ENCODE results near the gene PBX1. TPM values are rescaled to one million over a fixed set of nuclear protein-coding genes. Genes with fewer than 3 reads are reported as not detected.

Gene PBX1
- total and polyA plus RNA-seq, 2 experiments from 2014 or later, result 14.8 to 61.6 TPM

DNA sequence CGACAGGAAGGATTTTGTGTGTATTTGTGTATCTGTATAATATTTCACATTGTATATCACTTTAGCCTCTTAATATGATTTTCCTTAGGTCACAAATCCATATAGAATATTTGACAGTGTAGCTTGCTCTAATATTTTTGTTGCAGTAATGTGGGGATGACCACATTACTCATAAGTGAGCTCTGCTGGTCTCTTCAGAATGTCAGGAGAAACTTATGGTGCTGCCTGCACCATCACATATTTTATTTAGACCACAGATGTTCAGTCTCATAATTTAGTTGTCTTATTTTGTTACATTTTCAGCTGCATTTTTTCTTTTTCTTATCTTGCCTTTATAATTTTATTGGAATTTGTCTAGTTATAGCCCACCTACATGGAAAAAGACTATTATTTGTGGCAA is 205.3 kb downstream of the PBX1 start:
- WGBS (ENCODE audit: low lambda C conversion rate, missing lambda C conversion rate), result 89% methylated on average over 1 of the region's 1 CpG
- H3K4me1 ChIP-seq (ENCODE audit: insufficient read depth), result peaks cover 14% of the 10 kb centered on the region
- no peak overlapping the region for H3K4me3 ChIP-seq
- no peaks in the 10 kb centered on the region for H3K9me3 ChIP-seq (ENCODE audit: low read depth)
- H3K27ac ChIP-seq, result no peak overlapping the region
- H2AFZ ChIP-seq, result no peak overlapping the region
- peaks cover 48% of the 10 kb centered on the region for H3K79me2 ChIP-seq
- TF ChIP-seq EZH2phosphoT487 (IDR thresholded peaks at IDR 0.05; ENCODE audit: low read depth, severe bottlenecking, unreplicated experiment), result no peak
- TF ChIP-seq, protein P1, sequence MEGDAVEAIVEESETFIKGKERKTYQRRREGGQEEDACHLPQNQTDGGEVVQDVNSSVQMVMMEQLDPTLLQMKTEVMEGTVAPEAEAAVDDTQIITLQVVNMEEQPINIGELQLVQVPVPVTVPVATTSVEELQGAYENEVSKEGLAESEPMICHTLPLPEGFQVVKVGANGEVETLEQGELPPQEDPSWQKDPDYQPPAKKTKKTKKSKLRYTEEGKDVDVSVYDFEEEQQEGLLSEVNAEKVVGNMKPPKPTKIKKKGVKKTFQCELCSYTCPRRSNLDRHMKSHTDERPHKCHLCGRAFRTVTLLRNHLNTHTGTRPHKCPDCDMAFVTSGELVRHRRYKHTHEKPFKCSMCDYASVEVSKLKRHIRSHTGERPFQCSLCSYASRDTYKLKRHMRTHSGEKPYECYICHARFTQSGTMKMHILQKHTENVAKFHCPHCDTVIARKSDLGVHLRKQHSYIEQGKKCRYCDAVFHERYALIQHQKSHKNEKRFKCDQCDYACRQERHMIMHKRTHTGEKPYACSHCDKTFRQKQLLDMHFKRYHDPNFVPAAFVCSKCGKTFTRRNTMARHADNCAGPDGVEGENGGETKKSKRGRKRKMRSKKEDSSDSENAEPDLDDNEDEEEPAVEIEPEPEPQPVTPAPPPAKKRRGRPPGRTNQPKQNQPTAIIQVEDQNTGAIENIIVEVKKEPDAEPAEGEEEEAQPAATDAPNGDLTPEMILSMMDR (IDR thresholded peaks at IDR 0.05; ENCODE audit: poor library complexity), result no peak
- TF ChIP-seq EZH2 (IDR thresholded peaks at IDR 0.05; ENCODE audit: borderline replicate concordance), result no peak
- H3K9me2 ChIP-seq (replicated peaks; ENCODE audit: insufficient read depth), result no peaks in the 10 kb centered on the region
- H3K27me3 ChIP-seq, result no peaks in the 10 kb centered on the region
- no peak for DNase-seq (ENCODE audit: low spot score)
- no peaks in the 10 kb centered on the region for H4K20me1 ChIP-seq (ENCODE audit: insufficient read depth, poor library complexity, severe bottlenecking)
- H3K36me3 ChIP-seq (replicated peaks; ENCODE audit: insufficient read depth, low read depth), result no peaks in the 10 kb centered on the region
- H3K4me2 ChIP-seq, result no peak overlapping the region

DNA sequence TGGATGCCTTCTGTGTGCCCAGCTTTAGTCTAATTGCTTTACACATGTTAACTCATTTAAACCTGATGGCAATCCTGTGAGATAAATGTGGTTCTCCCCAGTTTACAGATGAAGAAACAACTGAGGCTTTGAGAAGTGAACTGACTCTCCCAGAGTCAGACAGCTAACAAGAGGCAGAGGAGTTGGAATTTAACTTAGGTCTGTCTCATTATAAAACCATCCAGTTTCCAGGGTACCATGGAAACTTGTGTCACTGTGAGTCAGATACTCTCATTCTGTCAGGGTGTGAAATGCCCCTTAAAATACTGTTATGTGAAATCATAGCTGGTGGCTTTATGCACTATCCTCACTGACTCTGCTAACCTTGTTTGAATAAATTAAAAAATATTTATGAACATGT is 206.6 kb downstream of the PBX1 start:
- Histone ChIP-seq H3K9me3 (ENCODE audit: low read depth) (no peaks in the 10 kb centered on the region), H2AFZ (no peak overlapping the region), H4K20me1 (ENCODE audit: insufficient read depth, poor library complexity, severe bottlenecking) (no peaks in the 10 kb centered on the region), H3K4me1 (ENCODE audit: insufficient read depth) (peaks cover 19% of the 10 kb centered on the region), H3K36me3 (replicated peaks; ENCODE audit: insufficient read depth, low read depth) (no peaks in the 10 kb centered on the region), H3K9me2 (replicated peaks; ENCODE audit: insufficient read depth) (no peaks in the 10 kb centered on the region), H3K79me2 (peaks cover 42% of the 10 kb centered on the region), H3K27me3 (no peaks in the 10 kb centered on the region), H3K4me3 (no peak overlapping the region), H3K27ac (no peak overlapping the region), H3K4me2 (no peak overlapping the region)
- TF ChIP-seq EZH2 (IDR thresholded peaks at IDR 0.05; ENCODE audit: borderline replicate concordance) (no peak), EZH2phosphoT487 (IDR thresholded peaks at IDR 0.05; ENCODE audit: low read depth, severe bottlenecking, unreplicated experiment) (no peak)
- TF ChIP-seq, protein P1 (IDR thresholded peaks at IDR 0.05; ENCODE audit: poor library complexity), result no peak
- no peak for DNase-seq (ENCODE audit: low spot score)

DNA sequence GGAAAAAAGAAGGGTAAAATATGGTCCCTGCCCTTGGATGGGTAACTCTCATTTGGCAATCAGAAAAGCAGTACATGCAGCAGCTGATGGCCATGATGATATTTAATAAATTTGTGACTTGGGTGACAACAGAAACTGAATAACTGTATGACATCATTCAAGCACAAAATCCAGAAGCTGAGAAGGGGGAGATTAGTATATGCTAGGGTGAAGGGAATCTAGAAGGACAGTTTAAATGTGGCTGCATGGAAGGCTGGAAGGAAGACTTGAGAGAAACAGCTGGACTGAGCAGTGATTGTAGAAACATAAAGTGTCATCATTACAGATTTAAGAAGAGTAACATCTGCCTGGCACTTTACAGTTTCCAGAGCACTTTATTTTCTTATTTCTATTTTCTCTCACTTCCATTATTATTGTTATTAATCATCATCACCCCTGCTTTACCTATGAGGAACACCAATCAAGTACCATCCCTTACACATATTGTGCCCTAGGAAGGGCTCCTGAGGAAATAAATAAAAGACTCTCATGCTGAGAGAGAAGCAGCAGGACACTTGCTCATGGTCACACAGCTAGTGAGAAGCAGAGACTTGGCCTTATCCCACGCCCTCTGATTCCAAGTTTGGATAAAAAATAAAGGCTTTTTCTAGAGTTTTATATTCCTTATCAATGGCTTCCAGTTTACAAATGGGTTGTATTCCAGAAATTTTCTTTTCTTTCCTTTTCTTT is 207.2 kb downstream of the PBX1 start:
- no peak overlapping the region for H3K27ac ChIP-seq
- peaks cover 25% of the 10 kb centered on the region for H3K4me1 ChIP-seq (ENCODE audit: insufficient read depth)

More for the DNA sequence above, 207.2 kb downstream of the PBX1 start:
- no peak for DNase-seq (ENCODE audit: low spot score)
- Histone ChIP-seq H3K4me3 (no peak overlapping the region), H3K27me3 (no peaks in the 10 kb centered on the region), H2AFZ (no peak overlapping the region), H3K36me3 (replicated peaks; ENCODE audit: insufficient read depth, low read depth) (no peaks in the 10 kb centered on the region), H3K9me3 (ENCODE audit: low read depth) (no peaks in the 10 kb centered on the region), H3K79me2 (peaks cover 37% of the 10 kb centered on the region), H4K20me1 (ENCODE audit: insufficient read depth, poor library complexity, severe bottlenecking) (no peaks in the 10 kb centered on the region), H3K4me2 (no peak overlapping the region), H3K9me2 (replicated peaks; ENCODE audit: insufficient read depth) (no peaks in the 10 kb centered on the region)
- no peak for TF ChIP-seq EZH2phosphoT487 (IDR thresholded peaks at IDR 0.05; ENCODE audit: low read depth, severe bottlenecking, unreplicated experiment)
- TF ChIP-seq, protein P1 (IDR thresholded peaks at IDR 0.05; ENCODE audit: poor library complexity), result no peak
- no peak for TF ChIP-seq EZH2 (IDR thresholded peaks at IDR 0.05; ENCODE audit: borderline replicate concordance)
- WGBS (ENCODE audit: low lambda C conversion rate, missing lambda C conversion rate), result 92% methylated on average over 1 of the region's 1 CpG
